GM21786 (cell line): Measurements from ENCODE around the gene FOXN1.
"Not testable (repeated sequence)": the region's sequence is repeated elsewhere in the genome, so short reads cannot be mapped to it uniquely, and the experiment has no call there.

ENCODE experiments used
- ATAC-seq: cut with Tn5 transposase; IDR thresholded peaks from one replicate; pipeline ENCODE4 v1.9.1; 2021; ENCODE audit not compliant: unreplicated experiment

FOXN1 gene

DNA sequence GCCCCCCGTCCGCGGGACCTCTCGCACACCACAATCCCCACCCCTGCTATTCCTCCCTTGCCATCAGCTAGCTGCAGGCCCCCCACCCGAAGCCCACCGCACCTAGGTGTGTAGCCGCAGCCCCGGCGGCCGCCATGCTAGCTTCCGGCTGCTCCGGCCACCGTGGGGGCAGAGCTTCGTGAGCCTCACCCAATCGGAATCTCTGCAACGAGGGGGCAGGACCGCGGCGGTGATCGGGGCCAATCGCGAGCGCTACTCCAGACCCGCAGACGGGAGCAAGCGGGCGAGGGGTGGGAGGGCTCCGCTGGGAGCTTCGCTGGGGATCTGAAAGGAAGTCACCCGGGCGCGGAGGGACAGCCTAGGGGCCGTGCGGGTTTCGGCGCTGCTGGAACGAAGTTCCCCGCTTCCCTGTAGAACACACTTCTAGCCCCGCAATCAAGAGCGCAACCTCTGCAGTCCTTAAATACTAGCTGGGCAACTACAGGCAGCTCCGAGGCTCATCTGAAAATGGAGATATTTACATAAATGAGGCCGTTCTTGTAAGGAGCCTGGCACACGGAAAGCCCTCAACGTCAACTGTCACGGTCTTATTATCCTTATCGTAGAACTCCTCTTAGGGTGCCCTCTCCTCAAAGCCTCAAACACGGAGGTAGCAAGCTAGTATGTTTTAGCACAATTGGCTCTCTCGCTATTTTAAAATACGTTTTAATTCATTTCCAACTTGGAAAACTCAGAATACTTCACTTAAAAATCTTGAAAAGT, 65.4 kb downstream of the FOXN1 start, which contains the start of gene PIGS:
Gene PIGS, minus strand, starts transcription at position 164 of the 762 bp plus-strand sequence. Its CDS starts 28 bp downstream, at position 136.
- peak; percentile 84 for ATAC-seq

DNA sequence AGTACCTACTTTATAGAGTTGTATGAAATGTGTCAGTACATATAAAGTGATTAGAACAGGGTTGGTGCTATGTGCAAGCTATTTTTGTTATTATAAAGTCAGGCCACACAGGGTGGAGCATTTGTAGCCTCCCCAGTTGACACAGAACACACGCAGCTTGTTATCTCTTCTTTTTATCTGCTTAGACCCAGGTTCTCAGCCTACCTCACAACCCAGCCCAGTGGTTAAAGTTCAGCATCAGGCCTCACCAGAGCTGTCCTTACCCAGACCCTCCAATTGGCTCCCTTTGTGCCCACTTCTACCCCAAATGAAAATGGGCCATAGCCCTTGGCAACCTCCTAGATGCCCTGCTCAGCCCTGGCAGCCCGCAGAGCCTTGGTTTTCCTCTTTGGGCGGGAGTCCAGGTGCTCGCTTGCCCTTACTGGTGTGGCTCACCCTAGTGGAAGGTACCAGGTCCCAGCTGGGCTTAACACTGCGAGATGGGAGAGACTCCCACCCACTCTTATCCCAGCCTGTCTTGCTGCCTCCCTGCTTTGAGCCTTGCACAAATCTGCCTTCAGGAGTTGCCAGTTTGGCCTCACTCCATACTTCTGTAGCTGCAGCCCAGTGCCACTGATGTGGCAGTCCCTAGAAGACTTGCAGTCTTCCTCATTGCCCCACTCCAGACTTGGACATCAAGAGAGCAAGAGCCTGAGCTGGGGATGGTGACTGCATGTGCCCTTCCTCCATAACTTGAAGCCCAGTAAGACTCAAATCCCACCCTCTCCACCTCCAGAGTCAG, 66.3 kb downstream of the FOXN1 start:
- no peak for ATAC-seq

DNA sequence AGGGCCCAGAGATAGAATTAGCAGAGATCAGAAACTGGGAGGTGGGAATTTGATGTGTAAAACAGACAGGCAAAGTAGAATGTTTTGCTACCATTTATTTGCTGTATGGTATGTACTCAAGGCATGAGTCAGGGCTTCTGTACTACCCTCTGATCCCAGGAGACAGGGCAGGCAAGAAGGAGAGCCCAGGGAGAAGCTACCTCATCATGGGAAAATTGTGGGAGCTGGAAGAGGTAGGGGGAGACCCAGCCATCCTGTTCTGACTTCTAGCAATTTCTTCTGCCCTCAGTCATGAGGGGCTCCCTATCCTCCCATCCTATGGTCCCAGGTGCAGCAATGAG, 66.9 kb downstream of the FOXN1 start:
- no peak for ATAC-seq

DNA sequence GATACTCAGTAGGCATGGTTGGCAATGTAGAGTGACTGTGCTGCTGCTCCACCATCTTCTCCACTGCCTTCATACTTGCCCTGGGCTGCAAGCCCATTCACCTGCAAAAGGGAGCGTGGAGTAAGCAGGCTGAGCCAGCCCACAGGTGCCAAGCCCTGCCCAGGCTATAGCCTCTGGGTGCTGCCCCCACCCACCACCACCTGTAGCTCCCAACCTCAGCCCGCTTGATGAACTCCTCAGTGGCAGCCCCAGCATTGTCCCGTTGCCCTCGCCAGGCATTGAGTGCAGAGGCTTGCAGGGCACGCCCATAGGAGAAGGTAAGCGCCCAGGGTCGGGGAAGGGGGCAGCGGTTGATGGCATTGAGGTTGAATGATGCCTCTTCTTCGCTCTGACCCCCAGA, 67.4 kb downstream of the FOXN1 start:
- ATAC-seq = no peak

DNA sequence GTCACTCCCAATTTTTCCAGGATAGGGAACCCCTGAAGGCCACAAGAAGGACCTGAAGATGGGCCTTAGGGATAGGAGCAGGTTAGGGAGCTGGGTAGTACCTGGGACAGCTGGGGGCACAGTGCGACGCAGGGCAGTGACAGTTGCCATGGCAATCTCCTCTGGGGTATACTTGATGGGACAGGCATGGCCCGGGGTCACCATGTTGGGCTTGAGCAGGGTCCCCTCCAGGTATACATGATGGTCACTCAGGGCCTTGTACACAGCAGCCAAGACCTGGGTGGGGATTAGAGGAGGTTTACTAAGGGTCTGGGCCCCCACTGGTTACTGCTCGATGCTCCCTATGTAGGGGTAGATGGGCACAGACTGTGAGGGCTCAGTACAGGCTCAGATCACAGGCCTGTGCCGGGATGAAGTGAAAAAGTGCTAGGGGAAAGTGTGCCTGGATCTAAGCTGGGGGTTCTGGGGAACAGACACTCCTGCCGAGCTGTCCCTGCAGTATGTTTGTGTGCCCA, 67.9 kb downstream of the FOXN1 start:
- ATAC-seq = no peak

DNA sequence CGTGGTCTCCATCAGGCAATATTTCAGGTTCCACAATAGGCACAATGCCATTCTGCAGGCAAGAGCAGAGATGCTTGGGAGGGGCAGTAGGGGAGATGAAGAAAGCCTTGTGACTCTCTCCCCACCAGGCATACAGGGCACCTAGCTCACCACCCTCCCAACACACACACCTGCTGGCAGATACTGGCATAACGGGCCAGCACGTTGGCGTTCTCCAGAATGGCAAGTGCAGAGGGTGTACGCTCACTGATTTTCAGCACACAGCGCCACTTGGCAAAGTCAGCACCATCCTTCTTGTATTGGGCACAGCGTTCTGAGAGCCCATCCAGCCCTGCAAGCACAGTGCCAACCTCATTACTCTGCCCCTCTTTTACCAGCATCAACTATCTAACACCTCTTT, 68.4 kb downstream of the FOXN1 start:
- no peak for ATAC-seq

DNA sequence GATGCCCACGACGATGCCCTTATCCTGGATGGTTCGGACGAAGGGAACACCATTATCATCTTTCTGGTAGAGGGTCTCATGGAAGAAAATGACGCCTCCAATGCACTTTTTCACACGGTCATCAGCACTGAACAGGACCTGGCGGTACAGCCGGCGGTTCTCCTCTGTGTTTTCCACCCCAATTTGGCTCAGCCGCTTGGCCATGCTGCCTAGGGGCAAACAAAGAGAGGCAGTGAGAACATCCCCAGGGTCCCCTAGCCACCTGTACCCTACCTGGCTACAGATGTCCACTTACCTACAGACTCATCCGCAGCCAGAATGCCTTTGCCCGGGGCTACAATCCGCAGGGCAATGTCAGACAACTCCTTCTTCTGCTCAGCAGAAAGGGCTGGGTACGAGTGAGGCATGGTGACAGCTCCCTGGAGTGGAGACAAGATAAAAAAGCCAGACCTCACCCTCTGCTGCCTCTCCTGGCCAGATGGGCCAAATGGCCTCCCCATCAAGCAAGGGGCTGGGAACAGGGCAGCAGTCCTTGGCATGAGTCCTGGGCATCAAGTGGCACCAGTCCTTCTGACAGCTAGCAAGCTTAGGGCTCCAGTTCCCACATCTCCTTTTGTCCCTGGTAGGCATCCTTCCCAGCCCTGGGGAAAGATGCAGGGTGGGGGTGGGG, 69.1 kb downstream of the FOXN1 start:
- ATAC-seq = no peak

DNA sequence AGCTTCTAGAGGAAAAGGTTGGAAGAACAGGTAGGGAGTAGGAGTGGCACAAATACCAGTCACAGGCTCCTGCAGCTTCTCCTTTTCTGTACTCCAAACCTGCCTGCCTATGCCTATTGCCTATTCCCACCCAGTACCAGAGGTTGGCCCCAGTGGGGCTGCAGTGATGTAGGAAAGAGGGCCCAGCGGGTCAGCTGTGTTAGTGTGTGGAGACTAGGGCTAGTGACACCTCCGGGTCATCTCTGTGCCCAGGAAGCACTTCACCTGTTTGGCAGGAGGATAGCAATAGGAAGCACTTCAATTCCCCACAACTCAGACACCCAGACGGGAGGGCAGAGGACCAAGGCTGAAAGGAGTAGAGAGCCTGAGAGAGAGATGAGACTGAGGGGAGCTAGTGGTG, 69.9 kb downstream of the FOXN1 start:
- ATAC-seq = not testable (repeated sequence)

DNA sequence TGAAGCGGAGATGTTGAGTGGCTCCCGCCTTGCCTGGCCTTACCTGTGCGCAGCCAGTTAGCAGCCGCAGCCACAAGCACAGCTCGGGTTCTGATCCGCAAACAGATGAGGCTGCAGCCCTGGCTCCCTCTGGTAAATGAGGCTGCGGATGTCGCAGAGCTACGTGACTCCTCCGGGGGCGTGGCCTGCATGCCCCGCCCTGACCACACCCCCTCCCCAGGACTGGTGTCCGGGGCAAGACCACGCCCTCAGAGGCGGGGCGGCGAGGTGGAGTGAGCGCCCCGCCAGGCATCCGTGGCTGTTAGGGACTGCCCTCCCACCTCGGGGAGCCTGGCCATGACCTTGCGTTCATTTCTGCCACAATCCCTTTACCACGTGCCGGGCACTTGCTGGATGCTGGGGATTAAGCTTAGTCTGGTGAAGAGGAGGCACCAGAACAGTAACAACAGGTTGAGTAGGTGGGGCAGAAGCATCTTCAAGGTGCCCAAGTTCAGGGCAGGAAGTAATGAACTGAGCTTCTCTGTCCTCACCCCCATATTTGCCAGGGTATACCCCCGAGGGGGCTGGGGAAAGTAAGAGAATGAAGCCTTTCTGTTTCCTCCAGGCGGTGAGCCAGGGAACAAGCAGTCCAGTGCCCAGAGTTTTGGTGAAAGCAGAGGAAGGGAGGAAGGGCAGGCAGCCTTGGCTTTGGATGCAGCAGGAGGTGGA, 70.8 kb downstream of the FOXN1 start, which contains the start of gene ALDOC:
Gene ALDOC, minus strand, starts transcription at position 138 of the 708 bp plus-strand sequence. CDS start 1,363 bp downstream, outside the sequence.
- ATAC-seq = peak; percentile 85

DNA sequence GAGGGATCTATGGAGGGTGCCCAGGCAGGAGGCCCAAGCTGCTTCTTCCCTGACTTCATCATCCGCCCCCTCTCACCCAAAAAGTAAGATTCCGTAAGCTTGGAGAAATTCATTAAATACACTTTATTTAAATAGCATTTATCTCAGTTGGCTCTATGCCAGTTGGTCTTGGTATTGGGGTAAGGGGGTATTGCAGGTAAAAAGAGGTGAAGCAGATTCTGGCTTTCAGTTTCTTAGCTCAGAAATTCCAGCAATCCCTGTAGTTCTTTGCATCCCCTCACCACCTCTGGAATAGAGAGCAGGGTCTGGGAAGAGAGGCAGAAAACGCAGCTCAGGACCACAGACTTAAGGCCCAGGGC, 71.3 kb downstream of the FOXN1 start:
- no peak for ATAC-seq

DNA sequence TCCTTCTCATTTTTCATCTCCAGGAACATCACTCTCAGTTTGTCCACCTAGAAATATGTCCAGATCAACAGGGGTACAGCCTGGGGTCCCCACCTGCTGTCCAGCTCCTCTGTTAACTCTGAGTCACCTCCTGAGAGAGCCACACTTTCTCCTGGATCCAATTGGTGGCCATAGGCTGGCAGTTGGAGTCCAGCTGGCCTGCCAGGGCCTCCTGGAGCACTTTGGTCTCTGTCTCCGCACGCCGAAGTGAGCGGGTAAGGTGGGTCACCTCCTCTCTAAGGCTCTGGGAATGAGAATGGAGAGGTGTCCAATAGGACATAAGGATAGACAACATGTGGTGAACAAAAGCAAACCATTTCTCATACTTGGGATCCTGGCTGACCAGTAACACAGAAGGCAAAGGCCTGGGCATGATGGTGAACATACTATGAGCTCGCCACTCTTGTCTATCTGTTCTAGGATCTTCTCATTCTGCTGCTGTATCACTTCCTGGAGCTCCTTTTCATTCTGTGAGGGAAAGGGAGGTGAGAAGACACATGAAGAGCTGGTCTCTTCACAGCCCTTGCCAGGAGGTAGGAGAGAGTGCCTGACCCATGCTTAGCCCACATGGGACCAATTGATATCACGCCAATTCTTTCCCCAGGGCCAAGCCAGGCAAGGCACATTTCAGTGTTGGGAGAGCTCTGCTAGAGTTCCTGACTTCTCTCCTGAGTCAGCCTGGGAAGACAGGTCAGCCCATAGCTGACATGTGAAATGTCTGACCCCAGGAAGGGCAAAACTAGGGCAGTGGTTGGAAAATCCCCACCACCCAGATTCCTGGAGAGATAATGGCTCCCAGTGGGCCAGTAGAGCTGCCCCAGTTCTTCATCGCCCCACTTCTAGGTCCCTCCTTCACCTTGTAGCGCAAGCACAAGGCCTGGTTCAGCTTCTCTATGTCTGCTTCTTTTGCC, 72.4 kb downstream of the FOXN1 start:
- no peak for ATAC-seq

DNA sequence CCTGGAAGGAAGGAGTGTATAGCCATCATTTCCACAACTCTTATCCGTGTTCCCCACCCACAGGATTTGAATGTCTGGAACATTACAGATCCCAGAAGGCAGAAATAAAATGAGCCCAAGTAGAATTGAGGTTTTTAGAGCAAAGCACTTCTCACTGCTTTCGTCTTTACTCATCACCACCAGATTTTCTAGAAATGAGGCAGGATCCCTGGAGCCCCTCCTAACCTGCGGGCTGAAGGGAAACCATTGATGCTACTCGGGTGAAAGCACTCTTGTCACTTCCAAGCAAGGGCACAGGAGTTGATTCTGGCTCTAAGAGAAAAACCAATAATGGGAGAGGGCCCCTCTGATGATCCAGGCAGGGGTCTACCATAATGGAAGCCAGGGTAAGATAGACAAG, 73.4 kb downstream of the FOXN1 start:
- ATAC-seq = no peak

DNA sequence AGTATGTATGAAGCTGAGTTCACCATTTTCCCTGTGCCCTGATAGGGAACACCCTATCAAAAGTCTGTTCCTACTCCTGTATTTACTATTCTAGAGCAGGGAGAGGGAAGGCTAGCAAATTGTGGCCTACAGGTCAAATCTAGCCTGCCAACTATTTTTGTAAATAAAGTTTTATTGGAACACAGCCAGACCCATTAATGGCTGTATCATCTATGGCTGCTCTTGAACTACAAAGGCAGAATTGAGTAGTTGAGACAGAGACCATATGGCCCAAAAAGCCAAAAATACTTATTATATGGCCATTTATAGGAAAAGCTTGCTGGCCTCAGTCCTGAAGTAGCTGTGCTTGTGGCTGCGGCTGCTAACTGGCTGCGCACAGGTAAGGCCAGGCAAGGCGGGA, 74.8 kb downstream of the FOXN1 start:
- ATAC-seq = no peak

DNA sequence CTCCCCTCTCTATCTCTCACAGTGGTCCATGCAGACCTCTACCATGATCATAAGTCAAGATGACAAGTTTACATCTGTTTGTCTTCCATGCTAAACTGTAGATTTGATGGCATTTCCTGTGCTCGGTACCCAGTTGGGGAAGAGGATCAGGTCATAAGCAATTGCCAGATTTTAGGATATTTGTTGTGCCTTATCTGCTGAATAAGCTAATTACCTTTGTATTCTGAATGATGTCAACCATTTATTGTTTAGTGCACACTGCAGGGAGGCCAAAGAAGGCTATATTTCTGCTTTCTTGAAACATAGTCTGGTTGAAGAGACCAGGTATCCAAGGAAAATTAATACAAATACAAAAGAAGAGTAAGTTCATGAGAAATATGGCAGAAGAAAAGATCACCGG, 76.4 kb downstream of the FOXN1 start:
- no peak for ATAC-seq

DNA sequence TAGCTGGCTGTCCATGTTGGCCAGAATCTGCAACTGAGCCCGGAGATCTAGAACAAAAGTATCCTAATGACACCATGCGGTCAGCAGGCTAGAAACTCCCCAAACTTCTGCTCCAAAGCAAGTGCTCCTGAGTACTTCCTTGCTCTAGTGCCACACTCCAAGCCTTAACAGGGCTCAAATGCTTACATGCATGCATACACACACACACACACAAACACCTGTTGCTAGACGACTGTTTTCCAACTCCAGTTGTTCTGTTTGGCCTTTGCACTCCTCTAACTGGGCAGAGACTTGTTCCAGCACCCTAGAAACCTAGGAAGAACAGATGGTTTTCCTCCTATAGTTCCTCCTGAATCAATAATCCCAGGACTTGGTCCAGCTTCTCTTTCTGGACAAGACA, 78.3 kb downstream of the FOXN1 start:
- ATAC-seq = no peak

DNA sequence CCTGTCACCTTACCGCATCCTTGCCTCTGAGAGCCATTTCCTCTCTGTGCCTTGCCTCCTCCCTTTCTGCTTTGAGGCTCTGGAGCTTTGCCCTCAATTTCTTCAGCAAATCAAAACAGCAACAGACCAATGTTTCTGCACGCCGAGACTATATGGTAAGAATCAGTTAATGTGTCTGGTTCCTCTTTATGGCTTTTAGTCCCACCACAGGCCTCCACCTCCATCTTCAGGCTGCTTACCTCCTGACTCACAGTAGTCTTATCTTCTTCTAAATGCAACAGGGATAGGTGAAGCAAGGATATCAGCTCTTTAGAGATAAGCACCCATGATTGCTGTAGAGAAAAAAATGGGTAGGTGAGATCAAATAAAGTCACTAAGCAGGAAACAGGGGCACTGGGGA, 79.7 kb downstream of the FOXN1 start:
- no peak for ATAC-seq
